ENCODE results near the gene ACVR1B. TPM values are rescaled to one million over a fixed set of nuclear protein-coding genes. Genes with fewer than 3 reads are reported as not detected.
A peak's percentile ranks its signal among the peaks of the same experiment; 100 is the strongest.

ACVR1B gene
- polyA plus RNA-seq, 12 donors, result 13.1 to 20.9 (median 16.2) TPM; not detected in 1

- no peak for DNase-seq
Measured at GRCh38 chr12:51915003-51915625, 36.4 kb upstream of the ACVR1B start.

- DNase-seq, result no peak
Measured at GRCh38 chr12:51915951-51916350, 35.5 kb upstream of the ACVR1B start.

GRCh38 chr12:51917041-51917590, 34.4 kb upstream of the ACVR1B start:
- DNase-seq, result no peak

GRCh38 chr12:51917746-51918453, 33.6 kb upstream of the ACVR1B start:
- DNase-seq, result no peak

GRCh38 chr12:51920046-51920445, 31.5 kb upstream of the ACVR1B start:
- no peak for DNase-seq

- no peak for DNase-seq
Measured at GRCh38 chr12:51921017-51921725, 30.3 kb upstream of the ACVR1B start.

GRCh38 chr12:51922146-51922545, 29.4 kb upstream of the ACVR1B start:
- DNase-seq, result no peak

- peak; percentile 55 for DNase-seq
Measured at GRCh38 chr12:51922762-51923505, 28.6 kb upstream of the ACVR1B start.

GRCh38 chr12:51923506-51924365, 27.8 kb upstream of the ACVR1B start:
- DNase-seq, result peak; percentile 61

GRCh38 chr12:51924551-51925319, 26.8 kb upstream of the ACVR1B start:
- no peak for DNase-seq

GRCh38 chr12:51925346-51926063, 26.0 kb upstream of the ACVR1B start:
- DNase-seq, result no peak

GRCh38 chr12:51926064-51926632, 25.4 kb upstream of the ACVR1B start:
- no peak for DNase-seq

GRCh38 chr12:51926718-51927117, 24.8 kb upstream of the ACVR1B start:
- no peak for DNase-seq

- no peak for DNase-seq
Measured at GRCh38 chr12:51932218-51933076, 19.1 kb upstream of the ACVR1B start.

- DNase-seq, result no peak
Measured at GRCh38 chr12:51934080-51934479, 17.4 kb upstream of the ACVR1B start.

- no peak for DNase-seq
Measured at GRCh38 chr12:51937926-51938325, 13.6 kb upstream of the ACVR1B start.

- DNase-seq, result no peak
Measured at GRCh38 chr12:51938726-51939125, 12.8 kb upstream of the ACVR1B start.

GRCh38 chr12:51941011-51941581, 10.4 kb upstream of the ACVR1B start:
- DNase-seq, result no peak
